Upper lobe of left lung (tissue), 4 donors: ENCODE measurements around the gene FRMPD2.

Experiments
- CTCF ChIP-seq, 6 experiments: fragments of 450-650 bp in 4 of 6; fragments of 200-600 bp in 2 of 6; sonication (generic) in 2 of 6; IDR thresholded peaks; one replicate each; pipeline ENCODE4 v1.5.1; 2016 to 2019; ENCODE audit warnings: antibody characterized with exemption in 6 of 6
- EP300 ChIP-seq, 4 donors: sonication (generic); formaldehyde crosslinking; IDR thresholded peaks; one replicate each; pipeline ENCODE4 v1.5.1; 2017; ENCODE audit warnings: antibody characterized with exemption in 4 of 4, control low read depth in 2 of 4
- POLR2A ChIP-seq, 4 donors: fragments of 450-650 bp; IDR thresholded peaks; one replicate each; pipeline ENCODE4 v1.5.1; 2016 to 2017; ENCODE audit warnings: antibody characterized with exemption in 4 of 4, mild to moderate bottlenecking in 2 of 4
- POLR2AphosphoS5 ChIP-seq, 2 donors: sonication (generic); formaldehyde crosslinking; IDR thresholded peaks; one replicate each; pipeline ENCODE4 v1.5.1; 2017; ENCODE audit warnings: antibody characterized with exemption in 2 of 2

DNA sequence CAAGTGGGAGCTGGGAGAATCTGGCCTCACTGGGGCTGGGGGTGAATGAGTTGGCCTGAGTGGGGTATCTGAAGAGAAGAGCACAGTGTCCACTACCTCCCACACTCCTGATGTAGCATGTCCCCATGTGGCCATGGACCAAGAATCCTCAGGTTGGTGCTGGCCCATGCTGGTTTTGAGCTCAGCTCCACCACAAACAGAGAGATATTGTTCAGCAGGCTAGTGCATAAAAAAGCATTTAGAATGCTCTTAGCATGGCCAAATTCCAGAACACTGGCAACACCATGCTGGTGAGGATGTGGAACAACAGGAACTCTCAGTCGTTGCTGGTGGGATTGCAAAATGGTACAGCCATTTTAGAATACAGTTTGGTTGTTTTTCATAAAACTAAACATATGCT lies 61.4 kb downstream of the FRMPD2 start:
- no peak for TF ChIP-seq CTCF (IDR thresholded peaks at IDR 0.05)
- TF ChIP-seq POLR2AphosphoS5 (IDR thresholded peaks at IDR 0.05), result no peak
- TF ChIP-seq EP300 (IDR thresholded peaks at IDR 0.05), result no peak
- TF ChIP-seq POLR2A (IDR thresholded peaks at IDR 0.05), result no peak
